HepG2 (cell line): ENCODE data around the gene ANKRD12. TPM values are rescaled to one million over a fixed set of nuclear protein-coding genes. Genes with fewer than 3 reads are reported as not detected.

Experiments
- CEBPB ChIP-seq: IDR thresholded peaks from 2 replicates; pipeline ENCODE4 v1.6.1; 2011; ENCODE audit warnings: low read depth, low read length, improper control_type of control experiment, borderline replicate concordance
- ETV6 ChIP-seq: sonication (generic); formaldehyde crosslinking; conservative IDR thresholded peaks from 2 replicates; pipeline ENCODE4 v1.4.0; 2020; ENCODE audit warnings: missing genetic modification reagents
- HOXA5 ChIP-seq: sonication (generic); formaldehyde crosslinking; IDR thresholded peaks from 2 replicates; pipeline ENCODE4 v1.4.0; 2020; ENCODE audit warnings: missing genetic modification reagents
- KLF13 ChIP-seq: sonication (generic); formaldehyde crosslinking; IDR thresholded peaks from 2 replicates; pipeline ENCODE4 v1.4.0; 2020; ENCODE audit warnings: mild to moderate bottlenecking, missing genetic modification reagents
- MLLT10 ChIP-seq: sonication (generic); formaldehyde crosslinking; IDR thresholded peaks from 2 replicates; pipeline ENCODE4 v1.4.0; 2020; ENCODE audit warnings: missing genetic modification reagents
- POGZ ChIP-seq: sonication (generic); formaldehyde crosslinking; IDR thresholded peaks from 2 replicates; pipeline ENCODE4 v1.4.0; 2020; ENCODE audit warnings: mild to moderate bottlenecking, missing genetic modification reagents
- TEAD3 ChIP-seq: optimal IDR thresholded peaks from 2 replicates; pipeline ENCODE3; 2016; ENCODE audit warnings: borderline replicate concordance
- ZBTB8A ChIP-seq: sonication (generic); formaldehyde crosslinking; IDR thresholded peaks from 2 replicates; pipeline ENCODE4 v1.4.0; 2020; ENCODE audit warnings: mild to moderate bottlenecking, low read depth, missing genetic modification reagents, borderline replicate concordance
- ZNF33A ChIP-seq: sonication (generic); formaldehyde crosslinking; IDR thresholded peaks from 2 replicates; pipeline ENCODE4 v1.5.1; 2020; ENCODE audit warnings: missing genetic modification reagents, mild to moderate bottlenecking, moderate library complexity, borderline replicate concordance
- ZNF720 ChIP-seq: sonication (generic); formaldehyde crosslinking; IDR thresholded peaks from 2 replicates; pipeline ENCODE4 v1.4.0; 2020; ENCODE audit warnings: missing genetic modification reagents
- ZNF747 ChIP-seq: sonication (generic); formaldehyde crosslinking; IDR thresholded peaks from 2 replicates; pipeline ENCODE4 v1.8.1; 2023; ENCODE audit warnings: missing genetic modification reagents, mild to moderate bottlenecking, borderline replicate concordance
- ZNF790 ChIP-seq: sonication (generic); formaldehyde crosslinking; IDR thresholded peaks from 2 replicates; pipeline ENCODE4 v1.8.0; 2022; ENCODE audit warnings: missing genetic modification reagents, mild to moderate bottlenecking, borderline replicate concordance
- ZNF792 ChIP-seq: IDR thresholded peaks from 2 replicates; pipeline ENCODE4 v1.6.1; 2016
- ZSCAN21 ChIP-seq: sonication (generic); formaldehyde crosslinking; IDR thresholded peaks from 2 replicates; pipeline ENCODE4 v1.8.0; 2022; ENCODE audit warnings: mild to moderate bottlenecking, missing genetic modification reagents, moderate library complexity, borderline replicate concordance
- ZSCAN25 ChIP-seq: sonication (generic); formaldehyde crosslinking; IDR thresholded peaks from 2 replicates; pipeline ENCODE4 v1.8.0; 2022; ENCODE audit warnings: mild to moderate bottlenecking, missing genetic modification reagents
- polyA plus RNA-seq, 8 experiments: library from polyadenylated mRNA; depleted of rRNA in 3 of 8; stranded (reverse) in 7 of 8; unstranded in 1 of 8; fragments of >200 nt; fragmentation: Illumina TruSeq in 4 of 8; extraction: Trizol in 4 of 8; gene quantifications; 2 replicates each; pipeline versions ENCODE4 v1.2.1 to v1.2.3, GENCODE V29; 2011 to 2016; ENCODE audit warnings: low read depth in 4 of 8, missing spikeins in 1 of 8, mixed read lengths in 1 of 8; ENCODE audit not compliant: insufficient read depth in 1 of 8
- total RNA-seq, 5 experiments: library from RNA; depleted of rRNA; stranded (reverse); fragments of >200 nt; fragmentation: Illumina TruSeq; extraction: Trizol; gene quantifications; 2 replicates each; pipeline ENCODE4 v1.2.3, GENCODE V29; 2016; ENCODE audit warnings: low read depth in 1 of 5
- TF ChIP-seq, protein P1 (sequence below): sonication (generic); formaldehyde crosslinking; IDR thresholded peaks from 2 replicates; pipeline ENCODE4 v1.5.1; 2020; ENCODE audit warnings: missing genetic modification reagents, mild to moderate bottlenecking, borderline replicate concordance
- TF ChIP-seq, protein P2 (sequence below): conservative IDR thresholded peaks from 2 replicates; pipeline ENCODE4 v1.6.1; 2018; ENCODE audit warnings: missing genetic modification reagents
- TF ChIP-seq, protein P3 (sequence below): sonication (generic); formaldehyde crosslinking; IDR thresholded peaks from 2 replicates; pipeline ENCODE4 v1.5.1; 2020; ENCODE audit warnings: missing genetic modification reagents, mild to moderate bottlenecking, borderline replicate concordance
- TF ChIP-seq, protein P4 (sequence below): sonication (generic); formaldehyde crosslinking; IDR thresholded peaks from 2 replicates; pipeline ENCODE4 v1.4.0; 2020; ENCODE audit warnings: missing genetic modification reagents
- TF ChIP-seq, protein P5 (sequence below): IDR thresholded peaks from 2 replicates; pipeline ENCODE4 v1.4.0; 2020; ENCODE audit warnings: mild to moderate bottlenecking, missing genetic modification reagents

Gene ANKRD12
- total and polyA plus RNA-seq, 2 of the 13 experiments (the other 11 are each of a cell fraction or from before 2014, with no cell fraction given): 6.0 to 23.2 TPM

DNA sequence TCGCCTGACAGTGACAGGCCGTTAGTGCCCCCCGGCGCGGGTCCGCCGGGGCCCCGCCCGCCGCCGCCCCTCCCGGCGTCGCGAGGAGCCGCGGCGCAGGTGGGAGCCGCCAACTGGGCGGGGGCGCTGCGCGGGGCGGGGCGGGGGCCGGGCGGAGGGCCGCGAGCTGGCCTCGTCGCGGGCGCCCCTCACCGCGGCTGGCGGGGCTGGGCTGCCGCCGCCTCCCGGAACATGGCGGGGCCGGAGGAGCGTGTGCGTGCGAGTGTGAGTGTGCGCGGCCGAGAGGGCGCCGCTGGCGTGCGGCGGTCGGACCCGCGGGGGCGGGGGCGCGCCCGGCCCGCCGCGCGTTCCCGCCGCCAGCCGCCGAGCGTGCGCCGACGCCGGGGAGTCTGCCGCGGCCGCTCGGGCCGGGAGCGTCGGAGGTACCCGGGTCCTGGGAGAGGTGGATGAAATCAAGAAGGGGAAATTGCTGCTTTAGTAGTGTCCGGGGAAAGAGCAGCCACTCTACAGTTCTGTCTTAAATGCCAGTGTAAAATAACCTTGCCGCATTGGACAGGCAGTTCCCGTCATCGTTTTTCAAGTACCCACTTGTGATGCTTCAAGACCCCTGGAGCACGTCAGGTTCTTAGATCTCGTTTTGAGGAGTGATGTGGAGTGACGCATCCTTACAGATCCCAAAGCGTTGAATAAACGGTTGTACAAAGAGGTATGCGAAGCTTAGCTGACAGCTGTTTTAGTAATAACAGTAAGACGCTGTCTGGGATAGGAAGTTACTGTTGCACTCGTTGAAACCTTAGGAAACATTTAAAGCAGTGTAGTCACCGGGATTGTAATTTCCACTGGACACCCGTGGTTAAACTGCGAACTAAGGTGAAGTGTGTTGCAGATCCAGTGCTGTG lies 836 bp downstream of the ANKRD12 start (continued):
- TF ChIP-seq ZSCAN21 (CRISPR knock-in tag) (no peak), HOXA5 (CRISPR knock-in tag) (no peak), TEAD3 (CRISPR knock-in tag) (peak; percentile 40), POGZ (no peak), CEBPB (no peak), ZNF747 (CRISPR knock-in tag) (no peak), ETV6 (no peak), ZNF33A (CRISPR knock-in tag) (0 out of 2 replicates have a peak, but pooled peaks have one; percentile 29), MLLT10 (CRISPR knock-in tag) (no peak), ZNF790 (CRISPR knock-in tag) (no peak), ZNF792 (CRISPR knock-in tag) (no peak), ZNF720 (CRISPR knock-in tag) (no peak), ZBTB8A (CRISPR knock-in tag) (no peak), ZSCAN25 (CRISPR knock-in tag) (no peak), KLF13 (no peak)
- TF ChIP-seq, protein P1, sequence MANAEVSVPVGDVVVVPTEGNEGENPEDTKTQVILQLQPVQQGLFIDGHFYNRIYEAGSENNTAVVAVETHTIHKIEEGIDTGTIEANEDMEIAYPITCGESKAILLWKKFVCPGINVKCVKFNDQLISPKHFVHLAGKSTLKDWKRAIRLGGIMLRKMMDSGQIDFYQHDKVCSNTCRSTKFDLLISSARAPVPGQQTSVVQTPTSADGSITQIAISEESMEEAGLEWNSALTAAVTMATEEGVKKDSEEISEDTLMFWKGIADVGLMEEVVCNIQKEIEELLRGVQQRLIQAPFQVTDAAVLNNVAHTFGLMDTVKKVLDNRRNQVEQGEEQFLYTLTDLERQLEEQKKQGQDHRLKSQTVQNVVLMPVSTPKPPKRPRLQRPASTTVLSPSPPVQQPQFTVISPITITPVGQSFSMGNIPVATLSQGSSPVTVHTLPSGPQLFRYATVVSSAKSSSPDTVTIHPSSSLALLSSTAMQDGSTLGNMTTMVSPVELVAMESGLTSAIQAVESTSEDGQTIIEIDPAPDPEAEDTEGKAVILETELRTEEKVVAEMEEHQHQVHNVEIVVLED (CRISPR knock-in tag): no peak
- TF ChIP-seq, protein P2, sequence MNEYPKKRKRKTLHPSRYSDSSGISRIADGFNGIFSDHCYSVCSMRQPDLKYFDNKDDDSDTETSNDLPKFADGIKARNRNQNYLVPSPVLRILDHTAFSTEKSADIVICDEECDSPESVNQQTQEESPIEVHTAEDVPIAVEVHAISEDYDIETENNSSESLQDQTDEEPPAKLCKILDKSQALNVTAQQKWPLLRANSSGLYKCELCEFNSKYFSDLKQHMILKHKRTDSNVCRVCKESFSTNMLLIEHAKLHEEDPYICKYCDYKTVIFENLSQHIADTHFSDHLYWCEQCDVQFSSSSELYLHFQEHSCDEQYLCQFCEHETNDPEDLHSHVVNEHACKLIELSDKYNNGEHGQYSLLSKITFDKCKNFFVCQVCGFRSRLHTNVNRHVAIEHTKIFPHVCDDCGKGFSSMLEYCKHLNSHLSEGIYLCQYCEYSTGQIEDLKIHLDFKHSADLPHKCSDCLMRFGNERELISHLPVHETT (CRISPR knock-in tag): peak; percentile 10; the same call in 1 of the 2 replicates
- TF ChIP-seq, protein P3, sequence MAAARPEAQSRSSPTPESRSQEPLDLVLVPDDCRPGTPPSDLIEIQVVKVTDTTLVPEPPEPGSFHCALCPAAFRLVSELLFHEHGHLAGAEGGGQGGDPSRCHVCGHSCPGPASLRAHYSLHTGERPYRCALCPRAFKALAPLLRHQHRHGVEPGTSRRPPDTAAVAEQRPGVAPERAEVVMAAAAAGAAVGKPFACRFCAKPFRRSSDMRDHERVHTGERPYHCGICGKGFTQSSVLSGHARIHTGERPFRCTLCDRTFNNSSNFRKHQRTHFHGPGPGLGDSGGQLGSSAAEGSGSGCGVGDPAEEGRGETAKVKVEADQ (CRISPR knock-in tag): 0 out of 2 replicates have a peak, but pooled peaks have one; percentile 54
- TF ChIP-seq, protein P4, sequence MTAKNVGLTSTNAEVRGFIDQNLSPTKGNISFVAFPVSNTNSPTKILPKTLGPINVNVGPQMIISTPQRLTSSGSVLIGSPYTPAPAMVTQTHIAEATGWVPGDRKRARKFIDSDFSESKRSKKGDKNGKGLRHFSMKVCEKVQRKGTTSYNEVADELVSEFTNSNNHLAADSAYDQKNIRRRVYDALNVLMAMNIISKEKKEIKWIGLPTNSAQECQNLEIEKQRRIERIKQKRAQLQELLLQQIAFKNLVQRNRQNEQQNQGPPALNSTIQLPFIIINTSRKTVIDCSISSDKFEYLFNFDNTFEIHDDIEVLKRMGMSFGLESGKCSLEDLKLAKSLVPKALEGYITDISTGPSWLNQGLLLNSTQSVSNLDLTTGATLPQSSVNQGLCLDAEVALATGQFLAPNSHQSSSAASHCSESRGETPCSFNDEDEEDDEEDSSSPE: no peak
- TF ChIP-seq, protein P5, sequence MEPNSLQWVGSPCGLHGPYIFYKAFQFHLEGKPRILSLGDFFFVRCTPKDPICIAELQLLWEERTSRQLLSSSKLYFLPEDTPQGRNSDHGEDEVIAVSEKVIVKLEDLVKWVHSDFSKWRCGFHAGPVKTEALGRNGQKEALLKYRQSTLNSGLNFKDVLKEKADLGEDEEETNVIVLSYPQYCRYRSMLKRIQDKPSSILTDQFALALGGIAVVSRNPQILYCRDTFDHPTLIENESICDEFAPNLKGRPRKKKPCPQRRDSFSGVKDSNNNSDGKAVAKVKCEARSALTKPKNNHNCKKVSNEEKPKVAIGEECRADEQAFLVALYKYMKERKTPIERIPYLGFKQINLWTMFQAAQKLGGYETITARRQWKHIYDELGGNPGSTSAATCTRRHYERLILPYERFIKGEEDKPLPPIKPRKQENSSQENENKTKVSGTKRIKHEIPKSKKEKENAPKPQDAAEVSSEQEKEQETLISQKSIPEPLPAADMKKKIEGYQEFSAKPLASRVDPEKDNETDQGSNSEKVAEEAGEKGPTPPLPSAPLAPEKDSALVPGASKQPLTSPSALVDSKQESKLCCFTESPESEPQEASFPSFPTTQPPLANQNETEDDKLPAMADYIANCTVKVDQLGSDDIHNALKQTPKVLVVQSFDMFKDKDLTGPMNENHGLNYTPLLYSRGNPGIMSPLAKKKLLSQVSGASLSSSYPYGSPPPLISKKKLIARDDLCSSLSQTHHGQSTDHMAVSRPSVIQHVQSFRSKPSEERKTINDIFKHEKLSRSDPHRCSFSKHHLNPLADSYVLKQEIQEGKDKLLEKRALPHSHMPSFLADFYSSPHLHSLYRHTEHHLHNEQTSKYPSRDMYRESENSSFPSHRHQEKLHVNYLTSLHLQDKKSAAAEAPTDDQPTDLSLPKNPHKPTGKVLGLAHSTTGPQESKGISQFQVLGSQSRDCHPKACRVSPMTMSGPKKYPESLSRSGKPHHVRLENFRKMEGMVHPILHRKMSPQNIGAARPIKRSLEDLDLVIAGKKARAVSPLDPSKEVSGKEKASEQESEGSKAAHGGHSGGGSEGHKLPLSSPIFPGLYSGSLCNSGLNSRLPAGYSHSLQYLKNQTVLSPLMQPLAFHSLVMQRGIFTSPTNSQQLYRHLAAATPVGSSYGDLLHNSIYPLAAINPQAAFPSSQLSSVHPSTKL (CRISPR knock-in tag): no peak
